IMR-90 (cell line): ENCODE data around the gene FNDC3B. TPM values are rescaled to one million over a fixed set of nuclear protein-coding genes. Genes with fewer than 3 reads are reported as not detected.

Experiments used
- ATAC-seq: fragments of 200-7000 bp; cut with Tn5 transposase; 2 replicates; pipeline ENCODE4 v1.9.1; 2020; ENCODE audit warnings: low read depth, mild to moderate bottlenecking, moderate library complexity
- BruUV-seq: library from RNA; stranded (reverse); fragments of 400-500 nt; replicated peaks from 2 replicates; lab custom pipeline; 2021; lab: Mats Ljungman, UMichigan
- CTCF ChIA-PET: fragments of 300-600 bp; formaldehyde crosslinking; extraction: SDS; loops from one replicate; lab custom pipeline; 2021; ENCODE audit warnings: antibody characterized with exemption; lab: Yijun Ruan, JAX
- POLR2A ChIA-PET: fragments of 300-600 bp; sonication (Branson Sonifier 250); formaldehyde crosslinking; loops from one replicate; lab custom pipeline; 2022; ENCODE audit warnings: antibody characterized with exemption; ENCODE audit not compliant: unreplicated experiment; lab: Charles Lee
- DNase-seq: peaks from one replicate; pipeline ENCODE4 v3.0.0; 2013
- H2AFZ ChIP-seq: replicated peaks from 2 replicates; pipeline ENCODE3; 2013; ENCODE audit warnings: low read length, mild to moderate bottlenecking; ENCODE audit not compliant: poor library complexity
- H2AK5ac ChIP-seq: 2 replicates; pipeline ENCODE4 v1.6.1; 2013; ENCODE audit warnings: low read depth, low read length, inconsistent platforms
- H2AK9ac ChIP-seq: replicated peaks from 2 replicates; pipeline ENCODE3; 2013; ENCODE audit warnings: mild to moderate bottlenecking, low read depth, low read length, moderate library complexity; ENCODE audit not compliant: poor library complexity
- H2BK120ac ChIP-seq: 2 replicates; pipeline ENCODE4 v1.6.1; 2013; ENCODE audit warnings: low read depth, low read length, inconsistent platforms
- H2BK15ac ChIP-seq: 3 replicates; pipeline ENCODE4 v1.6.1; 2013; ENCODE audit warnings: low read depth, low read length, inconsistent platforms
- H2BK20ac ChIP-seq: 2 replicates; pipeline ENCODE4 v1.6.1; 2013; ENCODE audit warnings: low read depth, mild to moderate bottlenecking, inconsistent platforms, low read length, moderate library complexity
- H2BK5ac ChIP-seq: 2 replicates; pipeline ENCODE4 v1.6.1; 2013; ENCODE audit warnings: mild to moderate bottlenecking, low read depth, low read length, inconsistent platforms; ENCODE audit not compliant: poor library complexity, severe bottlenecking
- H3K14ac ChIP-seq: replicated peaks from 2 replicates; pipeline ENCODE4 v1.6.1; 2013; ENCODE audit warnings: low read depth, low read length, inconsistent platforms
- H3K18ac ChIP-seq: 2 replicates; pipeline ENCODE4 v1.6.1; 2013; ENCODE audit warnings: low read depth, low read length, control low read depth
- H3K23ac ChIP-seq: 2 replicates; pipeline ENCODE4 v1.6.1; 2013; ENCODE audit warnings: low read depth, low read length, inconsistent platforms
- H3K27ac ChIP-seq: 2 replicates; pipeline ENCODE4 v1.5.1; 2013; ENCODE audit warnings: mild to moderate bottlenecking, control low read depth, low read length; ENCODE audit not compliant: insufficient read depth
- H3K27me3 ChIP-seq: 2 replicates; pipeline ENCODE4 v1.6.1; 2013; ENCODE audit warnings: low read length; ENCODE audit not compliant: control insufficient read depth, insufficient read depth
- H3K36me3 ChIP-seq: 2 replicates; pipeline ENCODE4 v1.6.1; 2013; ENCODE audit warnings: low read length, mixed read lengths; ENCODE audit not compliant: control insufficient read depth, insufficient read depth
- H3K4ac ChIP-seq: 2 replicates; pipeline ENCODE4 v1.6.1; 2013; ENCODE audit warnings: low read depth, low read length, inconsistent platforms
- H3K4me1 ChIP-seq: 2 replicates; pipeline ENCODE4 v1.6.1; 2013; ENCODE audit warnings: low read length, mixed read lengths; ENCODE audit not compliant: control insufficient read depth, insufficient read depth
- H3K4me2 ChIP-seq: 2 replicates; pipeline ENCODE4 v1.6.1; 2013; ENCODE audit warnings: low read depth, mild to moderate bottlenecking, control low read depth, low read length, moderate library complexity
- H3K4me3 ChIP-seq: 2 replicates; pipeline ENCODE4 v1.5.1; 2013; ENCODE audit warnings: low read depth, mild to moderate bottlenecking, control low read depth, low read length, moderate library complexity; ENCODE audit not compliant: insufficient read depth
- H3K56ac ChIP-seq: 2 replicates; pipeline ENCODE4 v1.6.1; 2013; ENCODE audit warnings: low read length, inconsistent platforms; ENCODE audit not compliant: insufficient read depth; ENCODE audit errors: extremely low read depth
- H3K79me1 ChIP-seq, 2 experiments: 2 replicates each; pipeline ENCODE4 v1.6.1; 2013; ENCODE audit warnings: low read length in 2 of 2, inconsistent platforms in 1 of 2, low read depth in 1 of 2
- H3K9ac ChIP-seq: 2 replicates; pipeline ENCODE4 v1.6.1; 2013; ENCODE audit warnings: low read depth, low read length, control low read depth
- H3K9me1 ChIP-seq: 2 replicates; pipeline ENCODE4 v1.6.1; 2013; ENCODE audit warnings: low read length, inconsistent platforms; ENCODE audit not compliant: insufficient read depth
- H3K9me3 ChIP-seq: 2 replicates; pipeline ENCODE4 v1.6.1; 2013; ENCODE audit warnings: low read length; ENCODE audit not compliant: control insufficient read depth, insufficient read depth
- H4K20me1 ChIP-seq: 2 replicates; pipeline ENCODE4 v1.6.1; 2013; ENCODE audit warnings: low read length, inconsistent platforms; ENCODE audit not compliant: insufficient read depth
- H4K5ac ChIP-seq: 2 replicates; pipeline ENCODE4 v1.6.1; 2013; ENCODE audit warnings: mild to moderate bottlenecking, low read depth, low read length, control low read depth
- H4K8ac ChIP-seq, 2 experiments: 2 replicates each; pipeline ENCODE4 v1.6.1; 2013; ENCODE audit warnings: low read depth in 2 of 2, low read length in 2 of 2, control low read depth in 1 of 2, inconsistent platforms in 1 of 2
- H4K91ac ChIP-seq: 2 replicates; pipeline ENCODE4 v1.6.1; 2013; ENCODE audit warnings: low read depth, low read length, inconsistent platforms; ENCODE audit not compliant: insufficient read depth
- BHLHE40 ChIP-seq: fragments of 150-350 bp; IDR thresholded peaks from 2 replicates; pipeline ENCODE4 v1.6.1; 2016; ENCODE audit warnings: mild to moderate bottlenecking, low read depth, low read length
- CEBPB ChIP-seq: IDR thresholded peaks from 2 replicates; pipeline ENCODE4 v1.6.1; 2012; ENCODE audit warnings: low read depth, low read length, improper control_type of control experiment
- CHD1 ChIP-seq: IDR thresholded peaks from 2 replicates; pipeline ENCODE4 v1.6.1; 2012; ENCODE audit warnings: low read depth, low read length, improper control_type of control experiment
- CTCF ChIP-seq: conservative IDR thresholded peaks from 2 replicates; pipeline ENCODE4 v1.5.1; 2012; ENCODE audit warnings: mild to moderate bottlenecking, low read depth, low read length, improper control_type of control experiment
- ELK1 ChIP-seq: fragments of 150-350 bp; IDR thresholded peaks from 2 replicates; pipeline ENCODE4 v1.6.1; 2016; ENCODE audit warnings: low read depth, mild to moderate bottlenecking, low read length, moderate library complexity, borderline replicate concordance
- FOS ChIP-seq: fragments of 150-350 bp; IDR thresholded peaks from 2 replicates; pipeline ENCODE4 v1.6.1; 2016; ENCODE audit warnings: low read depth, low read length
- MAFK ChIP-seq: IDR thresholded peaks from 2 replicates; pipeline ENCODE4 v1.6.1; 2012; ENCODE audit warnings: low read depth, low read length, improper control_type of control experiment
- MAZ ChIP-seq: IDR thresholded peaks from 2 replicates; pipeline ENCODE4 v1.6.1; 2012; ENCODE audit warnings: low read depth, mild to moderate bottlenecking, low read length, improper control_type of control experiment, moderate library complexity, borderline replicate concordance
- MXI1 ChIP-seq: IDR thresholded peaks from 2 replicates; pipeline ENCODE4 v1.6.1; 2012; ENCODE audit warnings: low read depth, mild to moderate bottlenecking, low read length, moderate library complexity, borderline replicate concordance
- NFE2L2 ChIP-seq: fragments of 150-350 bp; IDR thresholded peaks from 2 replicates; pipeline ENCODE4 v1.6.1; 2016; ENCODE audit warnings: low read depth, mild to moderate bottlenecking, low read length
- POLR2A ChIP-seq: IDR thresholded peaks from 2 replicates; pipeline ENCODE4 v1.6.1; 2012; ENCODE audit warnings: mild to moderate bottlenecking, low read depth, low read length
- RAD21 ChIP-seq: IDR thresholded peaks from 2 replicates; pipeline ENCODE4 v1.6.1; 2012; ENCODE audit warnings: low read length, improper control_type of control experiment
- RCOR1 ChIP-seq: IDR thresholded peaks from 2 replicates; pipeline ENCODE4 v1.6.1; 2012; ENCODE audit warnings: mild to moderate bottlenecking, low read length, improper control_type of control experiment; ENCODE audit not compliant: insufficient replicate concordance
- RFX5 ChIP-seq: IDR thresholded peaks from 2 replicates; pipeline ENCODE4 v1.8.0; 2012; ENCODE audit warnings: low read depth, mild to moderate bottlenecking, low read length, moderate library complexity
- SMC3 ChIP-seq: fragments of 150-350 bp; IDR thresholded peaks from 2 replicates; pipeline ENCODE4 v1.6.1; 2016; ENCODE audit warnings: low read depth, mild to moderate bottlenecking, antibody characterized with exemption, low read length, moderate library complexity
- USF2 ChIP-seq: fragments of 150-350 bp; IDR thresholded peaks from 2 replicates; pipeline ENCODE4 v1.6.1; 2017; ENCODE audit warnings: mild to moderate bottlenecking, antibody characterized with exemption, low read length, low read depth
- WGBS, 2 experiments: methylation state at CpG; one replicate each; pipeline versions ENCODE4 v1.1.5 to v1.1.7; 2013; ENCODE audit warnings: missing lambda C conversion rate in 2 of 2; ENCODE audit not compliant: insufficient read length in 1 of 2; ENCODE audit errors: extremely low coverage in 2 of 2; 5-methylcytosine and 5-hydroxymethylcytosine counted together
- dilution Hi-C: fragments of 300-500 bp; cut with HindIII; formaldehyde crosslinking; loops from one replicate; pipeline ENCODE4 v1.14.3; 2018; ENCODE audit warnings: low sequenced_read_pairs; ENCODE audit not compliant: unreplicated experiment
- in situ Hi-C: fragments of 300-500 bp; cut with MboI; formaldehyde crosslinking; loops from 3 replicates; pipeline ENCODE4 v1.14.3; 2019; ENCODE audit warnings: low sequenced_read_pairs, inconsistent platforms, mixed read lengths
- intact Hi-C: fragments of 100-400 bp; cut with micrococcal nuclease; formaldehyde crosslinking; loops from 2 replicates; pipeline ENCODE4 v1.10.0; 2022
- polyA plus RNA-seq, 3 experiments: library from polyadenylated mRNA; depleted of rRNA; stranded (reverse); fragments of >200 nt; gene quantifications; 2 replicates each; pipeline ENCODE4 v1.2.3, GENCODE V29; 2012; ENCODE audit warnings: low replicate concordance in 1 of 3
- total RNA-seq: library from RNA; depleted of rRNA; stranded (reverse); fragments of >200 nt; gene quantifications from 2 replicates; pipeline ENCODE4 v1.2.3, GENCODE V29; 2012

Gene FNDC3B
- total and polyA plus RNA-seq, 2 of the 4 experiments (the other 2 are of a cell fraction), result 23.9 to 150 TPM

- no peaks in the 10 kb centered on the region for H3K9me3 ChIP-seq
- H3K23ac ChIP-seq, result no peak overlapping the region
- peaks cover 22% of the 10 kb centered on the region for H3K9me1 ChIP-seq
- no peak overlapping the region for H3K4ac ChIP-seq
- H4K20me1 ChIP-seq, result peaks cover 28% of the 10 kb centered on the region
- BruUV-seq, result no TSS peak
- H3K27ac ChIP-seq, result no peak overlapping the region
- no peak overlapping the region for H3K9ac ChIP-seq
- no CpG with 5 or more reads among the region's 3 CpGs for WGBS, 2 experiments
- H2BK15ac ChIP-seq, result no peak overlapping the region
- H2AK9ac ChIP-seq, result no peak overlapping the region
- ATAC-seq (no peak), DNase-seq (no peak)
- TF ChIP-seq ELK1 (no peak), CHD1 (no peak), POLR2A (no peak), SMC3 (no peak), CTCF (no peak), NFE2L2 (no peak), BHLHE40 (no peak), RFX5 (no peak), USF2 (no peak), RAD21 (no peak), RCOR1 (no peak), MAFK (no peak), CEBPB (no peak), FOS (no peak), MXI1 (no peak), MAZ (no peak)
- peaks cover 28% of the 10 kb centered on the region for H3K36me3 ChIP-seq
- H4K91ac ChIP-seq, result no peak overlapping the region
- no peak overlapping the region for H2BK5ac ChIP-seq
- H4K5ac ChIP-seq, result no peak overlapping the region
- peaks cover 10% of the 10 kb centered on the region for H3K4me1 ChIP-seq
- no peak overlapping the region for H3K4me2 ChIP-seq
- H3K27me3 ChIP-seq, result no peaks in the 10 kb centered on the region
- H3K79me1 ChIP-seq, result peaks cover 10 to 66% of the 10 kb centered on the region in 2 experiments
- ChIA-PET CTCF (no interaction called here), POLR2A (no interaction called here)
- no peak overlapping the region for H3K4me3 ChIP-seq
- no peak overlapping the region for H3K14ac ChIP-seq
- intact Hi-C loops (no loop called here), dilution Hi-C loops (no loop called here), in situ Hi-C loops (no loop called here)
- H3K56ac ChIP-seq, result no peak overlapping the region
- no peak overlapping the region for H2AFZ ChIP-seq
- no peak overlapping the region for H4K8ac ChIP-seq
- H2AK5ac ChIP-seq, result no peak overlapping the region
- no peak overlapping the region for H2BK120ac ChIP-seq
- no peak overlapping the region for H2BK20ac ChIP-seq
- no peak overlapping the region for H3K18ac ChIP-seq
Measured at GRCh38 chr3:172298247-172298646, 258.9 kb downstream of the FNDC3B start.
